ENCODE data around the gene FBXO44. TPM values are rescaled to one million over a fixed set of nuclear protein-coding genes. Genes with fewer than 3 reads are reported as not detected.

FBXO44 gene
- total RNA-seq, 1 experiment from 2014 or later = not detected

DNA sequence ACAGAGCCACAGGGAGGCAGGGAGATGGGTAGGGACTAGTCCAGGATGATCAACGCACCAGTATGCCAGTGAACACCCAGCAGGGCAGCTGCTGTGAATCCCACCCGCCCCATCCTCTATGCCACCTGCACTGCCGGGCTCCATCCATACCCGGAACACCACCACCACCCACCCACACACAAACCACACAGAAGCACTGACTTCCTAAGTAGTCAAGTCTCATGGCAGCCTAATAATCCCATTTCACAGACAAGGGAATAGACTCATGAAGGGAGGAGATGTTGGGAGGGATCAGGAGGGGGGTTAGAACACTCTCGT lies 43.2 kb downstream of the FBXO44 start:
- no peaks in the 10 kb centered on the region for H3K27me3 ChIP-seq
- peaks cover 44% of the 10 kb centered on the region for H3K4me1 ChIP-seq
- no peaks in the 10 kb centered on the region for H3K9me3 ChIP-seq (replicated peaks)
- H3K36me3 ChIP-seq = no peaks in the 10 kb centered on the region
- H3K4me3 ChIP-seq = no peak overlapping the region
- no peak for DNase-seq
- no peak overlapping the region for H3K27ac ChIP-seq

GRCh38 chr1:11700601-11701467 lies 46.2 kb downstream of the FBXO44 start:
- Histone ChIP-seq H3K9me3 (replicated peaks) (no peaks in the 10 kb centered on the region), H3K4me1 (peaks cover 27% of the 10 kb centered on the region), H3K4me3 (peak overlapping the region; percentile 52), H3K36me3 (no peaks in the 10 kb centered on the region), H3K27ac (peak overlapping the region; percentile 78), H3K27me3 (no peaks in the 10 kb centered on the region)
- peak; percentile 99 for DNase-seq

GRCh38 chr1:11701551-11701961 lies 46.9 kb downstream of the FBXO44 start:
- no peaks in the 10 kb centered on the region for H3K36me3 ChIP-seq
- H3K27me3 ChIP-seq = no peaks in the 10 kb centered on the region
- H3K4me3 ChIP-seq = peak overlapping the region; percentile 52
- H3K4me1 ChIP-seq = peaks cover 27% of the 10 kb centered on the region
- peak in 1 of 2 experiments; percentile 39 for DNase-seq
- peak overlapping the region; percentile 78 for H3K27ac ChIP-seq
- no peaks in the 10 kb centered on the region for H3K9me3 ChIP-seq (replicated peaks)

- Histone ChIP-seq H3K4me3 (peak overlapping the region; percentile 52), H3K9me3 (replicated peaks) (no peaks in the 10 kb centered on the region), H3K36me3 (no peaks in the 10 kb centered on the region), H3K27me3 (no peaks in the 10 kb centered on the region), H3K4me1 (peaks cover 27% of the 10 kb centered on the region), H3K27ac (peak overlapping the region; percentile 78; the same call in 1 of the 2 replicates)
- no peak for DNase-seq
Measured at GRCh38 chr1:11701981-11702803, 47.5 kb downstream of the FBXO44 start.

DNA sequence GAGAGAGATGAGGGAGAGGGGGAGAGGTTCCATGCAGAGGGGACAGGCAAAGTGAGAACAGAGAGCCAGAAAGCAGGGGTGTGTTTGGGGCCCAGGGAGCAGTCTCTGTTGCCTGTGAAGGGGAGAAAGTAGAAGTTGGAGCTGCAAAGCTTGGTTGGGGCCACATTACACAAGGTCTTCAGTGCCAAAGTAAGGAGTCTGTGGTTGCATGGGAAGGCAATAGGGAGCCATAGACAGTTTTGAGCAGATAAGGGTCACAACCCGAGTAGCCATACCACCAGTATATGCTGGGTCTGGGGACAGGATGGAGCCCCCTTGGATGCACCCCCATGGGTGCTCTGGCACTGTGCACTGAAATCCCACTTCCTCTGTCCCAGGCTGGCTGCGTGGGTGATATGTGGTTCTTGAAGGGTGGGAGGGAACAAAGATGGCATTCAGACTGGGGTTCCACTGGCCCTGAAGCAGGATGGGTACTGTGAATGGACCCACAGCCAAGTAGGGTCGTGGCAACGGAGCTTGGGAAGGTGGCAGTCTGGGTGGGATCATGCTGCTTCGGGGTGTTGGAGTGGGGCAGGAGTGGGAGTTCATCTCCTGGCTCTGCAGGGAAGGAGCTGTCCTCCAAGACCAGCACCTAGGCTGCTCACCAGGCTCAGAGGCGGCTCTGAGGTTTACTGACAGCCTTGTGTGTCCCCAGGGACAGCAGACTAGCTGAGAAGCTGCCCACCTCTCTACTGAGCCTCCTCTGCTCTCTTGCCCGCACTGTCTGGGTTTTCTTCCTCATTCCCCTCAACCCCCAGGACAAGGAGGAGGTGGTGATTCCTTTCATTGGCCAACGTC lies 48.9 kb downstream of the FBXO44 start:
- Histone ChIP-seq H3K4me3 (no peak overlapping the region), H3K27ac (no peak overlapping the region), H3K9me3 (replicated peaks) (no peaks in the 10 kb centered on the region), H3K4me1 (peaks cover 21% of the 10 kb centered on the region), H3K36me3 (no peaks in the 10 kb centered on the region), H3K27me3 (no peaks in the 10 kb centered on the region)
- no peak for DNase-seq

- no peak for DNase-seq
- H3K4me1 ChIP-seq = peaks cover 19% of the 10 kb centered on the region
- H3K27me3 ChIP-seq = no peaks in the 10 kb centered on the region
- H3K9me3 ChIP-seq (replicated peaks) = no peaks in the 10 kb centered on the region
- no peak overlapping the region for H3K27ac ChIP-seq
- no peaks in the 10 kb centered on the region for H3K36me3 ChIP-seq
- no peak overlapping the region for H3K4me3 ChIP-seq
Measured at GRCh38 chr1:11704194-11704529, 49.5 kb downstream of the FBXO44 start.

- no peak for DNase-seq
- H3K4me3 ChIP-seq = no peak overlapping the region
- no peaks in the 10 kb centered on the region for H3K27me3 ChIP-seq
- H3K27ac ChIP-seq = no peak overlapping the region
- peaks cover 15% of the 10 kb centered on the region for H3K4me1 ChIP-seq
- H3K36me3 ChIP-seq = no peaks in the 10 kb centered on the region
- no peaks in the 10 kb centered on the region for H3K9me3 ChIP-seq (replicated peaks)
Measured at GRCh38 chr1:11704691-11705475, 50.2 kb downstream of the FBXO44 start.

DNA sequence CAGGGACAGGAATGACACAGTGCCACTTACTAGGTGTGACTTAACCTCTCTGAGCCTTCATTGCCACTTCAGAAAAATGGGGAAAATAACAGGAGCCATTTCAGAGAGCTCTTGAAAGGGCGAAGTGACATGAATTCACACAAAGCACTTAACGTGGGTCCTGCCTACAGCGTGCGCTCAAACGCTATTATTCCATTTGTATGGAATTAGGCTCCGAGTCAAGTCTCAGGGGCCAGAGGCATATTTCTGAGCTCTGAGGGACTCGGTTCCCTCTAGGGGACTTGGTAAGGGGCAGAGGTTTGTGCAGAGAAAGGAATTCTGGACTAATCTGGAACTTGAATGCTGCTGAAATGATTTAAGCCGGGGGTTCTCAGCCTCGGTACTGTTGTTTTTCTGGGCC lies 50.9 kb downstream of the FBXO44 start:
- H3K27ac ChIP-seq = no peak overlapping the region
- peaks cover 10% of the 10 kb centered on the region for H3K4me1 ChIP-seq
- no peaks in the 10 kb centered on the region for H3K27me3 ChIP-seq
- no peak for DNase-seq
- no peaks in the 10 kb centered on the region for H3K9me3 ChIP-seq (replicated peaks)
- no peaks in the 10 kb centered on the region for H3K36me3 ChIP-seq
- no peak overlapping the region for H3K4me3 ChIP-seq

DNA sequence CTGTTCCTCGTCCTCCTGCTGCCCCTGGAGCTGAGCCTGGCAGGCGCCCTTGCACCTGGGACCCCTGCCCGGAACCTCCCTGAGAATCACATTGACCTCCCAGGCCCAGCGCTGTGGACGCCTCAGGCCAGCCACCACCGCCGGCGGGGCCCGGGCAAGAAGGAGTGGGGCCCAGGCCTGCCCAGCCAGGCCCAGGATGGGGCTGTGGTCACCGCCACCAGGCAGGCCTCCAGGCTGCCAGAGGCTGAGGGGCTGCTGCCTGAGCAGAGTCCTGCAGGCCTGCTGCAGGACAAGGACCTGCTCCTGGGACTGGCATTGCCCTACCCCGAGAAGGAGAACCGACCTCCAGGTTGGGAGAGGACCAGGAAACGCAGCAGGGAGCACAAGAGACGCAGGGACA lies 51.6 kb downstream of the FBXO44 start:
- no peak overlapping the region for H3K27ac ChIP-seq
- no peaks in the 10 kb centered on the region for H3K9me3 ChIP-seq (replicated peaks)
- H3K4me1 ChIP-seq = peaks cover 8% of the 10 kb centered on the region
- no peaks in the 10 kb centered on the region for H3K36me3 ChIP-seq
- no peak overlapping the region for H3K4me3 ChIP-seq
- H3K27me3 ChIP-seq = no peaks in the 10 kb centered on the region
- no peak for DNase-seq

DNA sequence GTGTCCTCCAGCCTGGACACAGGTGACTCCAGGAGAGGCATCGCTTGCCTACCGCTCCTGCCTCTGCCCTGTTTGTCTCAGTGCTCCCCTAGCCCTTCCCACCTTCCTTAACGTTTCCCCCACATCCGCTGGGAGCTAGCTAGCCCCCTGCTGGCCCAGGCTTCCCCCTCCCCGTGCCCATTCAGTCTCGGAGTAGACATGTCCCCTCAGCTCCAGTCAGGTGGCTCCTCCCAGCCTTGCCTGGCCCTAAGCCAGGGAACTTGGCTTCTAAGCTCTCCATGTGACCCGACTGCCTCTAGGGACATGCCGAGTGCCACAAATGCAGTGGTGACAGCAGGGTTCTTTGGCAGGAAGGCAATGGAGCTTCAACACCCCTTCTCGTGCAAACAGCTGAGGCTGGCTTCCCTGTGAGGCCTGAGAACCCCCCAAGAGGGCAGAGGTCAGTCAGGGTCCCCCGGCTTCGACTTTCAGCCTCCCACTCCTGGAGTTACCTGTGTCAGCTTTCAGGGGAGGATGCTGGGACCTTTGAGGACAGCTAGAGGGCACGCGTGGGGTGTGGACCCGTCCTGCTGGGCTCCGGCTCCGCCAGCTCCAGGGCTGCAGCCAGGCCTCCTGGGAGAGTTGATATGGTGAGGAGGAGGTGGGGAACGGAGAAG lies 53.1 kb downstream of the FBXO44 start:
- peak; percentile 41 to 46 for DNase-seq
- no peak overlapping the region for H3K27ac ChIP-seq
- no peak overlapping the region for H3K4me3 ChIP-seq
- H3K36me3 ChIP-seq = no peaks in the 10 kb centered on the region
- no peaks in the 10 kb centered on the region for H3K9me3 ChIP-seq (replicated peaks)
- no peaks in the 10 kb centered on the region; the same call in 1 of the 2 replicates for H3K4me1 ChIP-seq
- H3K27me3 ChIP-seq = no peaks in the 10 kb centered on the region

- DNase-seq = no peak
- Histone ChIP-seq H3K27ac (no peak overlapping the region), H3K27me3 (no peaks in the 10 kb centered on the region), H3K4me3 (no peak overlapping the region), H3K36me3 (no peaks in the 10 kb centered on the region), H3K4me1 (no peaks in the 10 kb centered on the region; the same call in 1 of the 2 replicates), H3K9me3 (replicated peaks) (no peaks in the 10 kb centered on the region)
Measured at GRCh38 chr1:11708554-11709350, 54.1 kb downstream of the FBXO44 start.

DNA sequence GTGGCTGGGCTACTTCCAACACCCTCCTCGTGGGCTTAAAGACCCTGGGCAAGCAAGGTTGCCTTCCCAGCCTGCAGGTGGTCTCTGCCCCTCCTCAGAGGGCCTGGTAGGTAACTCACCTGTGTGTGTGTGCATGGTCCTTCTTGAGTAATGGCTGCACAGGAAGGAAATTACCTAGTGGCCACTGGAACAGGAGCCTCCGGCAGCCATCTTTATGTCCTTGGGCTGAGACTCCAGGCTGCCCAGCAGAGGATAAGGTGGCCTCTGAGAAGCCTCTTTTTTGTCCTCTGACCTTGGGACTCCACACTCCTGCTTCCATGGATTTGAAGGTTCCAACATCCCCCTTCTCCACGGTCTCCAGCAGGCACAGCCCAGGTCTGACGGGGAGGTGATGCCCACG lies 56.8 kb downstream of the FBXO44 start:
- no peaks in the 10 kb centered on the region for H3K27me3 ChIP-seq
- no peak overlapping the region for H3K27ac ChIP-seq
- DNase-seq = no peak

DNA sequence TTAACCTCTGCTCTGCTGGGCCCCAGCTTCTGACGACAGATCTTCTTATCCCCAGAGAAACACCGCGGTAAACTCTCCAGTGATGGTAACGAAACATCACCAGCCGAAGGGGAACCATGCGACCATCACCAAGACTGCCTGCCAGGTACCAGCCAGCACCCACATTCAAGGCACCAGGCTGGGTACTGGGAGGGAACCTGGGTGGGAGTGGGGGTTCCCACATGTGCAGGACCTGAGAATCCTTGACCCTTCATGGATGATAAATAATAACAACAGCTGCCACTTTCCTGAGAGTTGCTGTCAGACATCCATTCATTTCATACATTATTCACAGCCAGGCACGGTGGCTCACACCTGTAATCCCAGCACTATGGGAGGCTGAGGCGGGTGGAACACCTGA lies 57.6 kb downstream of the FBXO44 start:
- no peak overlapping the region for H3K4me3 ChIP-seq
- no peaks in the 10 kb centered on the region for H3K9me3 ChIP-seq (replicated peaks)
- no peak overlapping the region for H3K27ac ChIP-seq
- H3K36me3 ChIP-seq = no peaks in the 10 kb centered on the region
- no peak for DNase-seq
- no peaks in the 10 kb centered on the region for H3K27me3 ChIP-seq
- H3K4me1 ChIP-seq = no peaks in the 10 kb centered on the region; the same call in 1 of the 2 replicates

More for the DNA sequence above, 56.8 kb downstream of the FBXO44 start:
- no peaks in the 10 kb centered on the region for H3K36me3 ChIP-seq
- H3K4me3 ChIP-seq = no peak overlapping the region
- no peaks in the 10 kb centered on the region for H3K9me3 ChIP-seq (replicated peaks)
- H3K4me1 ChIP-seq = no peaks in the 10 kb centered on the region; the same call in 1 of the 2 replicates

Data from SJCRH30 (cell line).